GM18499 (cell line): ENCODE data around the gene TNK2.
A peak's percentile ranks its signal among the peaks of the same experiment; 100 is the strongest.
"Not testable (repeated sequence)": the region's sequence is repeated elsewhere in the genome, so short reads cannot be mapped to it uniquely, and the experiment has no call there.

Experiments
- ATAC-seq: cut with Tn5 transposase; IDR thresholded peaks from one replicate; pipeline ENCODE4 v1.9.1; 2021; ENCODE audit warnings: moderate number of reproducible peaks; ENCODE audit not compliant: insufficient read depth, unreplicated experiment

The TNK2 gene

GRCh38 chr3:195907934-195908693 lies at the start of gene TNK2:
Gene TNK2 (minus strand): TSS chr3:195908551. CDS start chr3:195888588, 19,963 bp downstream.
- no peak for ATAC-seq

GRCh38 chr3:195956577-195956976 lies 48.2 kb upstream of the TNK2 start:
- ATAC-seq: no peak

- not testable (repeated sequence) for ATAC-seq
Observed at GRCh38 chr3:195955416-195955841, 47.1 kb upstream of the TNK2 start.

- ATAC-seq: peak; percentile 28
Observed at GRCh38 chr3:195954752-195955119, 46.4 kb upstream of the TNK2 start.

- peak; percentile 84 for ATAC-seq
Observed at GRCh38 chr3:195954052-195954751, 45.9 kb upstream of the TNK2 start.

- not testable (repeated sequence) for ATAC-seq
Observed at GRCh38 chr3:195952590-195952989, 44.2 kb upstream of the TNK2 start.

- not testable (repeated sequence) for ATAC-seq
Observed at GRCh38 chr3:195951443-195952177, 43.3 kb upstream of the TNK2 start.

GRCh38 chr3:195950731-195951130 lies 42.4 kb upstream of the TNK2 start:
- not testable (repeated sequence) for ATAC-seq

- ATAC-seq: not testable (repeated sequence)
Observed at GRCh38 chr3:195950164-195950563, 41.8 kb upstream of the TNK2 start.

GRCh38 chr3:195946910-195947699 lies 38.8 kb upstream of the TNK2 start:
- not testable (repeated sequence) for ATAC-seq

GRCh38 chr3:195941265-195941815 lies 33.0 kb upstream of the TNK2 start:
- not testable (repeated sequence) for ATAC-seq

GRCh38 chr3:195940806-195941205 lies 32.5 kb upstream of the TNK2 start:
- ATAC-seq: not testable (repeated sequence)

GRCh38 chr3:195939526-195940470 lies 31.4 kb upstream of the TNK2 start:
- ATAC-seq: not testable (repeated sequence)

GRCh38 chr3:195933044-195933430 lies 24.7 kb upstream of the TNK2 start:
- not testable (repeated sequence) for ATAC-seq

GRCh38 chr3:195932418-195933043 lies 24.2 kb upstream of the TNK2 start:
- ATAC-seq: no peak

GRCh38 chr3:195931582-195932273 lies 23.4 kb upstream of the TNK2 start:
- ATAC-seq: no peak

GRCh38 chr3:195929452-195929851 lies 21.1 kb upstream of the TNK2 start:
- ATAC-seq: no peak

- ATAC-seq: no peak
Observed at GRCh38 chr3:195921334-195921791, 13.0 kb upstream of the TNK2 start.
